GM10847 (cell line): ENCODE measurements around the gene DIP2C.

Source experiments
- POLR2A ChIP-seq: IDR thresholded peaks from 2 replicates; pipeline ENCODE4 v1.6.1; 2011; ENCODE audit not compliant: insufficient read length; ENCODE audit errors: extremely low read depth

The DIP2C gene

DNA sequence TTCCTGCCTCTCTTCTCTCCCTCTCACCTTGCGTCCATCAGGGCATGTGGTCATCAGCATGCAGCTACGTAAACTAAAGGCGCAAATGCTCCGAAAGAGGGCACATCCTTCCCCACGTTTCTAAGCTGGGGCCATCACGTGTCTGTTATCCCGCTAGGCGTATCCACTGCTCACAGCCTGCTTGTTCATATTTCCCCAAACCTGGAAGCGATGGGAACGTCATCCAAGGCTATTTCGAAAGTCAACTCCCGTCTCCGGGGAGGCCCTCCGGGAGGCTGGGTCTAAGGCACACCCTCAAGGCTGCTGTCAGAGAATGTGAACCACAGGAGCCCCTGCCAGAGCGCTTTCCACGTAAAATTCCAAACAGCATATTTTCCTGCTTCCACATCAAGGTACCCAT lies 199.2 kb downstream of the DIP2C start:
- TF ChIP-seq POLR2A, result no peak

DNA sequence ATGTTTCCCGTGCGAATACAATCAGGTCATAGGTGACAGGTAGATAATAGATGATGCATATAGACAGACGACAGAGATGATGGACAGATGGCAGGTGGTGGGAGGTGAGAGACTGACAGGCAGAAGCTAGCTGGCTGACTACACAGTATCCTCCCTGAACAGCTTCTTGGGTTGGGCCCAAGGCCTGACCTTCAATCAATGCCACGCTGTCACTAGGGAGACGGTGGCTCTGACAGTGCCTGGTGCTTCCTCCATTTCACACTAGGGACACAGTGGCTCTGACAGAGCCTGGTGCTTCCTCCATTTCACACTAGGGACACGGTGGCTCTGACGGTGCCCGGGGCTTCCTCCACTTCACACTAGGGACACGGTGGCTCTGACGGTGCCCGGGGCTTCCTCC lies 200.1 kb downstream of the DIP2C start:
- no peak for TF ChIP-seq POLR2A

GRCh38 chr10:488933-489215 lies 200.6 kb downstream of the DIP2C start:
- TF ChIP-seq POLR2A, result no peak

GRCh38 chr10:488081-488932 lies 201.2 kb downstream of the DIP2C start:
- no peak for TF ChIP-seq POLR2A

GRCh38 chr10:486666-487322 lies 202.7 kb downstream of the DIP2C start:
- TF ChIP-seq POLR2A, result no peak

GRCh38 chr10:486206-486605 lies 203.3 kb downstream of the DIP2C start:
- no peak for TF ChIP-seq POLR2A

GRCh38 chr10:485776-486175 lies 203.7 kb downstream of the DIP2C start:
- TF ChIP-seq POLR2A, result no peak

GRCh38 chr10:484925-485661 lies 204.4 kb downstream of the DIP2C start:
- TF ChIP-seq POLR2A, result no peak

- TF ChIP-seq POLR2A, result no peak
These were observed 205.0 kb downstream of the DIP2C start for GRCh38 chr10:484441-484924.

GRCh38 chr10:483261-483660 lies 206.2 kb downstream of the DIP2C start:
- TF ChIP-seq POLR2A, result no peak

- no peak for TF ChIP-seq POLR2A
These were observed 206.6 kb downstream of the DIP2C start for GRCh38 chr10:482848-483247.

DNA sequence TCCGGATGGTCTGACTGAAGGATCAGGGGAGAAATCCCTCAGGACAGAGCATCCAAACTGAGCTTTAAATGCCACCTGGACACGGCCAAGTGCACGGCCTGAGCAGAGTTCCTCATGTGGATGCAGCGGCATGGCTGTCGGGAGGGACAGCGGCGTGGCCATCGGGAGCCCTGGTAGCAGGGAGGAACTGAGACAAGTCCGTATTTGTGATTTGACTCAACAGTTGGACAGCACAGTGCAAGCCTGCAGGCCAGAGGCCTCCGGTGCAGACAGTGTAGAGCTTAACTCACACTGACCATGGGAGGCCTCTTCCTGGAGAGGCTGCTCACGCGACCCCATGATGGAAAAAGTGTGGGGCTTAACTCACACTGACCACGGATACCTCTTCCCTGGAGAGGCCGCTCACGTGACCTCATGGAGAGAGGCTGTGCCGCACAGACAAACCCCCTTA lies 207.4 kb downstream of the DIP2C start:
- no peak for TF ChIP-seq POLR2A

DNA sequence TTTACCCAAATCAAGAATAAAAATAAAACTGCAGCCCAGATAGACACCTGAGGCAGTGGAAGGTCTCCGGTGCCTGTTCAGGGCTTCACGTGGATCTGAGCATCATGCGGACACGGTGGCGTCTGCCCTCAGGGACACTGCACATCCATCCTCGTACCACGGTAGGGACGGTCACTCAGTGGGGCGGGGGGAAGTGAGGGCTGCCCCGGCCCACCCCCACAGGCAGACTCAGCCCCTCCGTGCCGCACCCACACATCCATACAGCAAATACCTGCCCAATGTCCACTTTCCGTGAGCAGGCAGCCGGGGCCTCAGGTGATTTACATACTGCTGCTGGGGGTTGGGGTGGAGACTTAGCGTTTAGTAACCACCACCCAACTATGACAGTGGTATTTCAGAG lies 207.8 kb downstream of the DIP2C start:
- TF ChIP-seq POLR2A, result no peak

DNA sequence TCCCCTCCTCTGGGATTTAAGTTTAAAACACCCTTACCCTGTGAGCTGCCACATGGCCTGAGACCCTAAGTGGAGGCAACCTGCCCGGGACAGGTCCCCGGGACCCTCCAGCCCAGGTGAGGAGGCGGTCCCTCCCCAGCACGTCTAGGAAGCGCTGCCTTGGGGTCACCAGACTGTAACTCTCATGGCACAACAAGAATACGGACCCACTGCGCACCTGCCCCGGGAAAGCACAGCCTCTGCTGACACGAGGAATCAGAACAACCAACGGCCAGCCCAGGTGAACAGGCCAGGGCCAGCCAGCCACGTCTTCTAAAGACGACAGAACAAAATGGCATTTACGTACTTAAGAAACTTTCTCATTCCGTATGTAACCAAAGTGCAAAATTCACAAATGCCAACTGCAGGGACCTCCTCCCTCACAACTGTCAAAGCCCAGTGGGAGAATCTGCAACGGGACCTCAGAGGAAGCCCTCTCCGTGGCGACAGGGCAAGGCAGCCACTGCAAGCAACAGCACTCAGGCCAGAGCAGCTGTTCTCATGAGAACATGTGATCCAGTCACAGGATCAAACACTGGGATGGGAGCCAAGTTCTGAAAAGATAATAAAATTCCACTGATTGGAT lies 208.4 kb downstream of the DIP2C start:
- no peak for TF ChIP-seq POLR2A

- TF ChIP-seq POLR2A, result no peak
These were observed 209.0 kb downstream of the DIP2C start for GRCh38 chr10:480498-480927.
